HG02852 (cell line): ENCODE measurements around the gene FASN.
"Not testable (repeated sequence)": the region's sequence is repeated elsewhere in the genome, so short reads cannot be mapped to it uniquely, and the experiment has no call there.

Experiments
- ATAC-seq: cut with Tn5 transposase; IDR thresholded peaks from one replicate; pipeline ENCODE4 v1.9.1; 2021; ENCODE audit warnings: mild to moderate bottlenecking, moderate library complexity; ENCODE audit not compliant: unreplicated experiment

The FASN gene

DNA sequence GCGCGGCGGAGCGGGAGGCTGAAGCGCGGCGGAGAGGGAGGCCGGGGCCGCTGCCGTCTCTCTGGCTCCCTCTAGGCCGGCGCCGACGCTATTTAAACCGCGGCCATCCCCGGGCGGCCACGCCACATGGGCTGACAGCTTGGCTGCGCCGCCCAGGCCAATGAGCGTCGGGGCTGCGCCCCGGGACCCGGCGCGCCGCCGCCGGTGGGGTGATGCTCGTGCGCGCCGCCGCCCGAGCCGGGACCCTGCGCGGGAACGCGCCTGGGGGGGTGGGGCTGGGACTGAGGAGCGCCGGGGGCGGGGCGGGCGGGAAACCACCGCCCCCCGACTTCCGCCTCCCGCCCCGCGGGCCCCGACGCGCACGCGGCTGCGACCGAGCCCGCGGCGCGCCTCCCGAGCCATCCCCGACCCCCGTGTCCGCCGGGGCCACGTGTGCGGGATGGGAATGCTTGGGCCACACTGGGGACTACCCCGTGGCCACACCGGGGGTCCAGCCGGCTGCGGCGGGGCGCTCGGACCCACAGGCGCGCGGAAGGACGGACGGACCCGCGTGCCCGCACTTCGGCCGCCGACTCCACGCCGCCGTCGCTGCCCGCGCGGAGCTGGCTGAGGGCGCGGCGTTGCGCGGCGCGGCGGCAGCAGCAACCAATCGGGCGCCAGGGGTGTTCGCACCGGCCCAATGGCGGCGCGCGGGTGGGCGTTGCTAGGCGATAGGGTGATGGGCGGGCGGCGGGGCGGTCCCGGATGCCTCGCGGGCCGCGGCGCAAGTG lies at the start of gene FASN:
TSS of gene FASN (minus strand) at position 68 of the 770 bp plus-strand sequence. CDS start 1,791 bp downstream, outside the sequence.
- ATAC-seq, result peak; percentile 71

DNA sequence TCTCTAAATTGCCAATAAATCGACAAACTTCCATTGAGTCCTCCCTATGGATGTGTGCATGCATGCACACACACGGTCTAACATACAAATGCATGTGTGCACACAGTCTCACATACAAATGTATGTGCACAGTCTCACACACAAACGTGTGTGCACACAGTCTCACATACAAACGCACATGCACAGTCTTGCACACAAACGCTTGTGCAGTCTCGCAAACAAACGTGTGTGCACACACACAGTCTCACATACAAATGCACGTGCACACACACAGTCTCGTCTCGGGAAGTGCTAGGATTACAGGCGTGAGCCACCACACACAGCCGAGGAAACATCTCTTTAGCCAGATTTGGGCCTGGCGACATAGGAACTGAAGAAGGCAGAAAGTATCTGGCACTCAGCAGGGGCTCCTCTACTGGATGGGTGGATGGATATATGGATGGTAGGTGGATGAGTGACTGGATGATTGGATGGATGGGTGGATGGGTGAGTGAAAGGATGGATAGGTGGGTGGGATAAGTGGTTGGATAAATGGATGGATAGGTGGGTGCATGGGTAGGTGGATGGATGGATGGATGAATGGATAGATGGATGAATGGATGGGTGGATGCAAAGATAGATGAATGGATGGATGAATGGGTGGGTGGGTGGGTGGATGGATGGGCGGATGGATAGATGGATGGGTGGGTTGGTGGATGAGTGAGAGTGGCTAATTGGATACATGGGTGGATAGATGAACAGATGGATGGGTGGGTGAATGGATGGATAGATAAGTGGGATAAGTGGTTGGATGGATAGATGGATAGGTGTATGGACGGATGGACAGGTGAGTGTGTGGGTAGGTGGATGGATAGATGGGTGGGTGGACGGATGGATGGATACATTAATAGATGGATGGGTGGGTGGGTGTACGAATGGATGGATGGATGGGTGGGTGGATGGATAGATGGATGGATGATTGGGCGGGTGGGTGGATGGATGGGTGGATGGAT lies 48.9 kb upstream of the FASN start:
- ATAC-seq, result no peak

DNA sequence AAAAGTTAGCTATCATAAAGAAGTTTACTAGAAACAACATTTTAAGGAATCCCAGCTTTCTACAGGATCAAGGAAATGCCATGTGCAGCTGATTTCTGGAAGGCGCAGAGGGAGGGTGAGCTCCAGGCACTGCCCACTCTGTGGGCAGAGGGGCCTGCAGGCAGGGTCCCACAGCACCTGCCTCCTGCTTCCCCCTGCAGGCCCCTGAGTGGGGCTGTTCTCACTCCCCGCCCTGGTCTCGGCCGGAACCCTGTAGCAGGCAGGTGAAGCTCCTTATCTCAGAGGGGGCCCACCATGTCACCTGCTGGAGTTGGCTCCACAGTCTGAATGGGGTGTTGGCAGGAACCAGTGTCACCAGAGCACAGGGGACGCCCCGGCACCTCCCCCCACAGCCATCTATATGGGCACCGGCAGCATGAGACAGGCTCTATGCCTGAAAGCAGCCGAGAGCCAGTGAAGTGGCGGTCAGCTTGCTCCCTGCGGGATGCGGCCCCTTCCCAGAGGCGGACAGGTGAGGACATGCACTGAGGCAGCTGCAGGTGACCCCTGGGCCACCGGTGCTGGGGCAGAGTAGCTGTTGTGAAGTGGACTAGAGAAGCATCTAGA lies 47.6 kb upstream of the FASN start:
- ATAC-seq, result no peak

DNA sequence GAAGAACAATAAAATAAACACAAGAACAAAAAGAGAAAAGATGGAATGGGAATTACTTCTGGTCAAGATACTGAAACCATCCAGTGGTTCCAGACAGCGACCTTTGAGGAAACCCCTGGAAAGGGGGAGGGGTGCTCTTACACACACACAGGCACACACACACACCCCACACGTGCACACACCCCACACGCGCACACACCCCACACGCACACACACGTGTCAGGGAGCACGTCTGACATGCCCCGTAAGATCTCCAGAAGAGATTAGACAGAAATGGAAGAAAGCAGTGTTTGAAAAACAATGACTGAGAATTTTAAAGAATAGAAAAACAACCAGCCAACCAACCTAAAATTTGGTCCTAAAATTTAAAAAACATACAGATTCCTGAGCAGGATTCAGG lies 45.3 kb upstream of the FASN start:
- ATAC-seq, result no peak

DNA sequence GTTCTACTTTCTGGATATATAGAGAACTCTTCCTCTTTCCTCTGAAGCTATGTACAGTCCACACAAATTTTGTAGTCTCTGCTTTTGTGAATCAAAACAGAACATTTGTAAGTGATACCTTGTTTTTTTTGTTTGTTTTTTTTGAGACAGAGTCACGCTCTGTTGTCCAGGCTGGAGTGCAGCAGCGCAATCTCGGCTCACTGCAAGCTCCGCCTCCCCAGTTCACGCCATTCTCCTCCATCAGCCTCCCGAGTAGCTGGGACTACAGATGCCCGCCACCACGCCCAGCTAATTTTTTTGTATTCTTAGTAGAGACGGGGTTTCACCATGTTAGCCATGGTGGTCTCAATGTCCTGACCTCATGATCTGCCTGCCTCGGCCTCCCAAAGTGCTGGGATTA lies 41.9 kb upstream of the FASN start:
- not testable (repeated sequence) for ATAC-seq

DNA sequence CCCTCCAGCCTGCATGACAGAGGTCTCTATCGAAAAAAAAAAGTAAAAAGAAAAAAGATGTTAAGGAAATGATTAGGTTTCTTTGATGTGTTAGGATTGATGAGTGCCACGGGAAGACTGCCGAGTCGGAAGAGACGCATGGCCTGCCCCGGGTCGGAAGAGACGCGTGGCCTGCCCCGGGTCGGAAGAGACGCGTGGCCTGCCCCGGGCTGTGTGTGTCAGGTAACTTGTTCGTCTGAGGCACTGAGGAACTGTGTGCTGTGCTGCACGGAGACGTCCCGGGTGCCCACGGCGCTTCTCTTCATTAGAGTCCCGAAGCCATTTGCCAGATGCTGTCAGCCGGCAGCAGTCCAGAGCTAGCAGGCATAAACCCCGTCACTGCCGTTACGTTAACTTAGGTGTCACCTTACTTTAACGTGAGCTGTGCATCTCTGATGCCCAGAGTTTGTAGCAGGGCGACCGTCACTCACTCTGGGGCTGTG lies 40.5 kb upstream of the FASN start:
- no peak for ATAC-seq

DNA sequence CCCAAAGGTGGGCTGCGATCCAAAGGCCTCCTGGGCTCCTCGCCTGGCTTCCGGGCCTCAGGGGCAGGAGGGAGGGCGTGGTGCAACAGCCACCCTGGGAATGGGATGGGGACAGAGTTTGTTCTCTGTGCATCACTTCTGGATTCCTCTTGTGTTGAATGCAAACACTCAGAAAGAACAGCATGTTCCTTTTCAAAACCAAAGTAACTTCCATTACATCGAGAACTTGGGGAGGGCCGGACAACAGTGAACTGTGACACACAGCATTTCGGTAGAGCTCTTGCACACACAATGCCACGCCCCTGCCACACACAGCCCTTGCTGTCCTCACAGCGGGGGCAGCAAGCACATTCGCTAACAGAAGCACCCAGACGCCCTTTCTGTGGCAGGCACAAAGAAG lies 36.1 kb upstream of the FASN start:
- ATAC-seq, result no peak

DNA sequence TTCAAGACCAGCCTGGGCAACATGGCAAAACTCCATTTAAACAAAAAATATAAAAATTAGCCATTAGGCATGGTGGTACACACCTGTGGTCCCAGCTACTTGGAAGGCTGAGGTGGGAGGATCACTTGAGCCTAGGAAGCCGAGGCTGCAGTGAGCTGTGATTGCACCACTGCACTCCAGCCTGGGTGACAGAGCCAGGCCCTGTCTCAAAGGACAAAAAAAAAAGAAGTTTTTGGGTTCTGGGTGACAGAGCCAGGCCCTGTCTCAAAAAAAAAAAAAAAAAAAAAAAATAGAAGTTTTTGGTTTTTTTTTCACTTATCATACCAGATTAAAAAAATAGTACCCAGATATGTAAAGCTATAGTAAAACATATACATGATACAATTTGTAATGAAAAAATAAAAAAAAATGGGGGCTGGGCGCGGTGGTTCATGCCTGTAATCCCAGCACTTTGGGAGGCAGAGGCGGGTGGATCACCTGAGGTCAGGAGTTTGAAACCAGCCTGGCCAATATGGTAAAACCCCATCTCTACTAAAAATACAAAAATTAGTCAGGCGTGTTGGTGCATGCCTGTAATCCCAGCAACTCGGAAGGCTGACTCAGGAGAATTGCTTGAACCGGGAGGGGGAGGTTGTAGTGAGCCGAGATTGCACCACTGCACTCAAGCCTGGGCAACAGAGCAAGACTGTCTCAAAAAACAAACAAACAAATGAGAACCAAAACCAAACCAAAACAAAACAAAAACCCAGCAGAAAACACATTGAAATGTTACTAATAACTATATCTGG lies 35.3 kb upstream of the FASN start:
- not testable (repeated sequence) for ATAC-seq

DNA sequence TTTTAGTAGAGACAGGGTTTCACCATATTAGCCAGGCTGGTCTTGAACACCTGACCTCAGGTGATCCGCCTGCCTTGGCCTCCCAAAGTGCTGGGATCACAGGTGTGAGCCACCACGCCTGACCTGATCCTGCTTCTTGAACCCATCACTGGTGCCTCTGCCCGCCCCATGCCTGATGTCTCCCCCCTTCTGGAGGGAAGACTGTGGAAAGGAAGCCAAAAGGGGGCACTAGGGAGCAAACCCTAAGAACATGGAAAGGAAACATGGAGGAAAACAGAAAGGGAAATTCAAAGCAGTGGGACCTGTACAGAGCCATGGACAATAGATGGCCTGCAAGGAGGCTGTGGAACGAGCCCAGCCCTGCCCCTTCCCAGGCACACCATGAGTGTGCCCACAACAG lies 31.1 kb upstream of the FASN start:
- ATAC-seq, result no peak

DNA sequence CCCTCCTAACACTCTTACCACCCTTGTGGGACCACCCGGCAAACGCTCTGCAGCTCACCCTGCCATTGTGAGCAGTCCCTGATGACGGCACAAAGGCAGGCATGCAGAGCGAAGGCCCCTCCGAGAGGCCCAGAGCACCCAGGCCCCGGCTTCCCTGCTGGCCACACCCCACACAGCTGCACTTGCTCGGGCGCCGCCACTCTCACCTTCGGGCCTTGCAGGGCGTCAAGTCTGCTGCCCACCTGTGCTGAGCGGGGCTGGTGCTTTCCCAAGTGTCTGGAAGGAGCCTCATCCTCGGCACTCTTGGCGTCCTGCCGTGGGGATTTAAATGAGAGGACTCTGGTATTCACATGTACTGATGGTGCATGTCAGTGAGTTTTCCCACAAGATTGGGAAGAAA lies 30.3 kb upstream of the FASN start:
- no peak for ATAC-seq

DNA sequence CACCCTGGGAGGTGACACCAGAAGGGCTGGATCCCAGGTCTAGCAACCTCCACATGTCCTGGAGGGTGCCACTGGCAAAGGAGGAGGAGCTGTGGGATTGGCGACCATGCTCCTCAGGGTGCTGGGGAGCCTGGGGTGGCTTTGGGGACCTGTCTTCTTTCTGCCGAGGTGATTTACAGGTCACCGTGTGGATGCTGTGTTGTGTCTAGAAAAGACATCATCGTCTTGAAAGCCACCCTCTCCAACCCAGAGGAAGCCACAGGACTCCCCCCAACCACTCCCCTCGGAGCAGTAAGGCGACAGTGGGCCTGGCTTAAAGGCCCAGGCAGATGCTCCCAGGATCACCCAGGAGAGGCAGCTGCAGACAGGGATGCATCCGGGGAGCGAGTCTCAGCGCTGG lies 29.7 kb upstream of the FASN start:
- no peak for ATAC-seq

DNA sequence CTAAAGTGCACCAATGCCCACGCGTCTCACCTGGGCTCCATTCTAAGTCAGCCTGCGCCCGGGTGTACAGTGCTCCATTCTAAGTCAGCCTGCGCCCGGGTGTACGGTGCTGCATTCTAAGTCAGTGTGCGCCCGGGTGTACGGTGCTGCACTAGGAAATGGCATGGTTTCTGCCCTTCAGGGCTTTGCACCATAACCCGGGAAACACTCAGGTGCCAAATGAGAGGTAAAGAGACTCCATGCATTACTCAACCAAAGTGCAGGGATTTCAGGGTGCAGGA lies 29.2 kb upstream of the FASN start:
- ATAC-seq, result no peak

DNA sequence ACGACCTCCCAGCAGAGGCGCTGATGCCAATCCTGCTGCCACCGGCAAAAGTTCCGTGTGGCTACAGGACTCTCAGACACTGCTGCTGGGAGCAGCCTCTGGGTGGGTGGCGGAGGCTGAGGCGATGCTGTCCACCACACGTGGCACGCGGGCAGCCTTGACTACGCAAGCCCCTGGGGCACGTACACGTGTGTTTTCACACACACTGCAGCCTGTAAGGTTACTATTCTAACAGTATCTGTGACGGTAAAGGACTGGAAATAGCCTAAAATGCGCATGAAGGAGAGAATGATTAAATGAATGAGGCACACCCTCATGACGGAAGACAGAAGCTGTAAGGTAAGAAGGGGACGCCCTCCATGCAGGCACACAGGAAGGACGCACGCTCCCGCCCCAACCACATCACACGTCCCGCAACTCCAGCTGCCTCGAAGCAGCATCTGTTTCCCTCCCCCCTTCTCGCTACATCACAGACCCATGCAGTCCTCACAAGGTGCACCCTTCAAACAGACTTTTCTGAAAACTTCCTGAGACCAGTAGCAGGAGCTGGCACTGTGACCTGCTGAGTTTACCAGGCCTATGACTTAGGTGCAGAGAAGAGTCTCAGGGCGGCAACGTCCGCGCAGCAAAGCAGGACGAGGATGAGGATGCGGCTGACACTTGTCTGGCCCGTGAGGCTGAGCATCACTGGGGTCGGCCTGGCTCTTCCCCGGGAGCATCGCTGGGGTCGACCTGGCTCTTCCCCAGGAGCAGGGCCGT lies 28.7 kb upstream of the FASN start:
- no peak for ATAC-seq

DNA sequence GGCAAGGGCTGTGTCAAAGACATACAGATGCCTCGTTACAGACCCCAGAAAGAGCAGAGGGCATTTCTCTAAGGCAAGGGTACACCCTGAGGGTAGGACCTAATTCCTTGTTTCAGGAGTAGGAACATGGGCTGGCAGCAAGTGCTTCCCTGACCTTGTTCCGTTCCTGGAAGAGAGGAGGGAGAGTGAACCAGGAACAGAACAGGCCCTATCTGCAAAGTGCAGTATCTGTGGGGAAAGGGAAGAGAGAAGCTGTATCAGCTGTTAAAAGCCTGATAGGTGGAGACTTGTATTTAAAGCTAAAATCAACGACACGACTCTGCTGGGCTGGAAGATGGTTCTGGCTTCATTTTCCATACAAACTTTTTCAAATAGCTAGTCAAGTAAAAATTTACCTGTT lies 26.1 kb upstream of the FASN start:
- no peak for ATAC-seq

DNA sequence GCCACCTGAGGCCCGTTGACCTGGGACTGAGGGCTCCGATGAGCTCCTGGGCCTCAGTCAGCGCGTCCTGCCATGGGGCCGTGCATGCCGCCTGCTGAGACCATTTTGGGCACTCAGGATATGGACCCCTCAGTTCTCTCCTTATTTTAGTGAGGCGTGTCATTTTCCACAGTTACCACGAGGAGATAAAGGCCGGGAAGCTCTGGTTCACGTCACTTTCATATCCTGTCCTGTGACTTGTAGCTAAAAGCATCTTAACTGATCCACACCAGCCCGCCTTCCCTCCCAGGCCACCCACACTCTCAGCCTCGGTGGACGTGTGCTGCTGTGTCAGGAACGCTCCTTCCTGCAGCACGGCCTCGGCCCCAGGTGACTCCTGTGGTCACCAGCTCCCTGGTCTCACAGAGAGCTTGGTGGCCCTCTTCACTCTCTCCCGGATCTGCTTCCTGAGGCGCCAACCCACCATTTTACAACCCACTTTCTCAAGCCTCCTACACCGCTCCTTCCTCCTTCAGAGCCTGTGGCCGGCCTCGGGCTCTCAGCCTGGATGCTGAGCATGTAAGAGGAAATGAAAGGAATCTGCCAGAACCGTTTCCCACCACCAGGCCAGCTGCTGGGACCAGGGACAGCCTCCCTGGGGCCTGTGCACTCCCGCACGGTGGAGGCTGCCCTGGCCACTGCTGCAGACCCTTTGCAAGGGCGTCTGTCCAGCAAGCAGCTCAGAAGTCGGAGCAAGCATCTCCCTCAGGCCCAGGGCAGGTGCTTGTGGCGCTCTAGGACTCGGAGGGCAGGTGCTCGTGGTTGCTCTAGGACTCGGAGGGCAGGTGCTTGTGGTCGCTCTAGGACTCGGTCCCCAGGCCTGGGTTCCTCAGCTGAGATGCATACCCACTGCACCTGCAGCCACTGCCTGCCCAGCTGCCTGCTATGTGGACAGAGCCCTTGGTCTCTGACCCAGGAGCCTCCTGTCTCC lies 23.9 kb upstream of the FASN start:
- ATAC-seq, result no peak

DNA sequence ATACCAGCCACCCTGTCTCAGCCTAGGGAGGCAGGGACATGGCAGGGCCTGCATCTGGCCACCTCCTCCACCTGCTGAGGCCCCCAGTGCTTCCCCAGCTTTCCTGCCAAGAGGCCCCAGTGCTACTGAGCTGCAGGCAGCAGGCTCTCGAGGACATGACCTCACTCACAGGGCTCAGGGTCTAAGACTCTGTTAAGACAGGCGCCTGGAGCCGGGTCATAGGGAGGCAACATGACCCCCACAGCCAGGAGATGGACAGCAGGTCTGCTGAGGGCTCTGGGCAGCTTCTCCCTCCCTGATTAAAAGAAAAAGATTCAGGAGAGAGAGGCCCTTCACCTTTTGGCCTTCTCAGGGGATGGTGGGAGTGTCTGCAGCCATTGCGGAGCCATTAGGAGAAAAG lies 23.2 kb upstream of the FASN start:
- ATAC-seq, result no peak

DNA sequence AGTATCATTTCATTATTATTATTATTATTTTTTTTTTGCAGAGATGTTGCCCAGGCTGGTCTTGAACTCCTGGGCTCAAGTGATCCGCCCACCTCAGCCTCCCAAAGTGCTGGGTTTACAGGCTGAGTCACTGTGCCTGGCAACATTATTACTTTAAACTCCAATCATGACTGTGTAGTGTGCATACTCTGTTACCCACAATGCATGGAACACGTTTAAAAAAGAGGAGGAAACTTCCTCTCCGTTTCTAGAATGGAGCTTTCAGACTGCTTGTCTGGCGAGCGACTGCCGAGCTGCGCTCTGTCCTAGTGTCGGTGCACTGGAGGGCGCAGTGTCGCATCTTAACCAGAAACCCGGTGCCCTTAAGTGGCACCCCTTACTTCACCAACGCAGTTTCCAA lies 22.1 kb upstream of the FASN start:
- ATAC-seq, result no peak

DNA sequence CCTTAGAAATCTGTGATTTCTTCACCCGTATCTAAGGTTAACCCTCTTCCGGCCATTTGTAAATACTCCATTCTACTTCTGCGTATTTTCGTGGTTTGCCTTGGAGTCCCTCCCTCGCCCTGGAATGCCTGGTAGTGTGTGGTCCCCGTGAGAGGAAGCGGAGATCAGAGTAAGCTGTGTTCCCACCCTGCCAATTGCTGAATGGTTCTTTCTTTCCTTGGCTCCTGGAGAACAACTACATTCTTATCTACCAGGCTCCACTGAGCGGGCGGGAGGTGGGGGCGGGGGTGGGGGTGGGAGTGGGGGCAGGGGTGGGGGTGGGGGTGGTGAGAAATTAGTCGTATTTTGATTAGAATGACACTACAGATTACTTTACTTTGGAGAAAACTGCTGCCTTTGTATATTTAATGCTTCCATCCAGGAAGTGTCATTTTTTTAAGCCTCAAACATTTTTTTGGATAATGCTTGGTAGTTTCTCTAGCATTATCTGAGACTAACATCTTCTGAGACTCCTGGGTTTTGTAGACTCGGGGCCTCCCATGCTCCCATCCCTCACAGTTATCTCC lies 20.9 kb upstream of the FASN start:
- no peak for ATAC-seq
